Neural cell (in vitro differentiated cells): ENCODE data around the gene NAGLU.

Experiments used
- CTCF ChIP-seq: fragments of 450-650 bp; IDR thresholded peaks from 2 replicates; pipeline ENCODE4 v1.5.1; 2014; ENCODE audit warnings: antibody characterized with exemption, mild to moderate bottlenecking, moderate library complexity; ENCODE audit not compliant: poor library complexity, severe bottlenecking
- EZH2 ChIP-seq: fragments of 200-600, 300-800 bp; shearing (Covaris generic), sonication (generic); IDR thresholded peaks from 2 replicates; pipeline ENCODE4 v1.6.1; 2014; ENCODE audit warnings: antibody characterized with exemption, low read length, borderline replicate concordance, mild to moderate bottlenecking; ENCODE audit not compliant: insufficient read depth, poor library complexity, severe bottlenecking
- MXI1 ChIP-seq: fragments of 450-650 bp; conservative IDR thresholded peaks from 2 replicates; pipeline ENCODE4 v1.6.1; 2014; ENCODE audit warnings: antibody characterized with exemption, mild to moderate bottlenecking; ENCODE audit not compliant: poor library complexity, severe bottlenecking
- POLR2AphosphoS5 ChIP-seq: IDR thresholded peaks from 2 replicates; pipeline ENCODE4 v1.6.1; 2012
- TAF1 ChIP-seq: IDR thresholded peaks from 2 replicates; pipeline ENCODE4 v1.6.1; 2012; ENCODE audit warnings: low read depth

- no peak for TF ChIP-seq POLR2AphosphoS5
- TF ChIP-seq EZH2, result no peak
- TF ChIP-seq CTCF, result no peak
- TF ChIP-seq MXI1, result no peak
- TF ChIP-seq TAF1, result no peak
Measured at GRCh38 chr17:42548070-42548837, 12.2 kb downstream of the NAGLU start.
